Measurements from ENCODE around the gene FLNC. TPM values are rescaled to one million over a fixed set of nuclear protein-coding genes. Genes with fewer than 3 reads are reported as not detected.

FLNC gene
- total and polyA plus RNA-seq, 9 of the 15 experiments (the other 6 are each of a cell fraction or from before 2014, with no cell fraction given), result 0.90 to 155 (median 28.8) TPM

- TF ChIP-seq ZNF609 (CRISPR knock-in tag; IDR thresholded peaks at IDR 0.05; ENCODE audit: borderline replicate concordance) (no peak), MLX (CRISPR knock-in tag; conservative IDR thresholded peaks at IDR 0.05) (no peak; a peak in 1 of 4 replicates), TGIF2 (CRISPR knock-in tag; IDR thresholded peaks at IDR 0.05) (no peak), ZNF668 (CRISPR knock-in tag; IDR thresholded peaks at IDR 0.05) (no peak), SOX6 (IDR thresholded peaks at IDR 0.05) (peak; percentile 35; the same call in 1 of the 2 replicates), ZNF589 (CRISPR knock-in tag; IDR thresholded peaks at IDR 0.05; ENCODE audit: low read depth) (peak; percentile 64; the same call in 1 of the 2 replicates), SNIP1 (IDR thresholded peaks at IDR 0.05; ENCODE audit: low read depth) (0 out of 2 replicates have a peak, but pooled peaks have one; percentile 24), SPI1 (IDR thresholded peaks at IDR 0.05; ENCODE audit: borderline replicate concordance, low read depth, low read length) (peak; percentile 76; the same call in 1 of the 2 replicates), ZFP36 (IDR thresholded peaks at IDR 0.05; ENCODE audit: low read depth, low read length, partially characterized antibody) (peak; percentile 9), ZNF354B (CRISPR knock-in tag; IDR thresholded peaks at IDR 0.05) (no peak), CBX3 (IDR thresholded peaks at IDR 0.05; ENCODE audit: borderline replicate concordance in 1 of 2, low read length in 2 of 2) (no peak), SIN3A (IDR thresholded peaks at IDR 0.05; ENCODE audit: borderline replicate concordance in 2 of 2, control insufficient read depth in 1 of 2, low read depth in 2 of 2, low read length in 2 of 2) (peak; percentile 81 to 91; a peak in 1 of 4 replicates), CTBP1 (IDR thresholded peaks at IDR 0.05; ENCODE audit: borderline replicate concordance) (peak; percentile 81; the same call in 1 of the 2 replicates), HDAC8 (tag; IDR thresholded peaks at IDR 0.05) (peak; percentile 75; the same call in 1 of the 2 replicates), CGGBP1 (CRISPR knock-in tag; IDR thresholded peaks at IDR 0.05) (no peak), TBL1XR1 (IDR thresholded peaks at IDR 0.05; ENCODE audit: low read length in 2 of 2) (peak; percentile 47 to 71; a peak in 1 of 4 replicates), ZNF347 (CRISPR knock-in tag; IDR thresholded peaks at IDR 0.05; ENCODE audit: low read depth) (no peak), ATF7 (IDR thresholded peaks at IDR 0.05) (peak; percentile 66; the same call in 1 of the 2 replicates), TBP (optimal IDR thresholded peaks at IDR 0.05; ENCODE audit: low read depth, low read length) (peak; percentile 31), GMEB1 (CRISPR knock-in tag; IDR thresholded peaks at IDR 0.05) (no peak)
Observed at GRCh38 chr7:128831994-128832879, 2.0 kb downstream of the FLNC start (continued).
